ENCODE results near the gene IFNB1. TPM values are rescaled to one million over a fixed set of nuclear protein-coding genes. Genes with fewer than 3 reads are reported as not detected.

Gene IFNB1
- not detected for total RNA-seq

DNA sequence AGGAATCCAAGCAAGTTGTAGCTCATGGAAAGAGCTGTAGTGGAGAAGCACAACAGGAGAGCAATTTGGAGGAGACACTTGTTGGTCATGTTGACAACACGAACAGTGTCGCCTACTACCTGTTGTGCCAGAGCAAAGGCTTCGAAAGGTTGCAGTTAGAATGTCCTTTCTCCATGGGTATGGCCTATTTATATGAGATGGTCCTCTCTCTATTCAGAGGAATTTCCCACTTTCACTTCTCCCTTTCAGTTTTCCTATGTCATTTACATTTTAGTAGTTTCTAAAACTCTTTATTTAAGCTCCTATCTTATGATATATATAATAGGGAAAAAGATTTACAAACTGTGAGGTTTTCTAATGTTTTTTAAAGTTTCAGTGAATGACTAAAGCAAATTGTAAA lies at the start of gene IFNB1:
Gene IFNB1, minus strand, starts transcription at position 162 of the 400 bp plus-strand sequence. Its CDS starts 73 bp downstream, at position 89.
- WGBS, 2 donors: 91 to 92% methylated on average over 3 of the region's 3 CpGs
- DNase-seq (ENCODE audit: low spot score in 2 of 2): no peak
- TF ChIP-seq POLR2A (IDR thresholded peaks at IDR 0.05): no peak
- TF ChIP-seq, protein P1, sequence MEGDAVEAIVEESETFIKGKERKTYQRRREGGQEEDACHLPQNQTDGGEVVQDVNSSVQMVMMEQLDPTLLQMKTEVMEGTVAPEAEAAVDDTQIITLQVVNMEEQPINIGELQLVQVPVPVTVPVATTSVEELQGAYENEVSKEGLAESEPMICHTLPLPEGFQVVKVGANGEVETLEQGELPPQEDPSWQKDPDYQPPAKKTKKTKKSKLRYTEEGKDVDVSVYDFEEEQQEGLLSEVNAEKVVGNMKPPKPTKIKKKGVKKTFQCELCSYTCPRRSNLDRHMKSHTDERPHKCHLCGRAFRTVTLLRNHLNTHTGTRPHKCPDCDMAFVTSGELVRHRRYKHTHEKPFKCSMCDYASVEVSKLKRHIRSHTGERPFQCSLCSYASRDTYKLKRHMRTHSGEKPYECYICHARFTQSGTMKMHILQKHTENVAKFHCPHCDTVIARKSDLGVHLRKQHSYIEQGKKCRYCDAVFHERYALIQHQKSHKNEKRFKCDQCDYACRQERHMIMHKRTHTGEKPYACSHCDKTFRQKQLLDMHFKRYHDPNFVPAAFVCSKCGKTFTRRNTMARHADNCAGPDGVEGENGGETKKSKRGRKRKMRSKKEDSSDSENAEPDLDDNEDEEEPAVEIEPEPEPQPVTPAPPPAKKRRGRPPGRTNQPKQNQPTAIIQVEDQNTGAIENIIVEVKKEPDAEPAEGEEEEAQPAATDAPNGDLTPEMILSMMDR (IDR thresholded peaks at IDR 0.05): no peak
- H3K4me3 ChIP-seq (ENCODE audit: low read depth, poor library complexity, severe bottlenecking): no peak within 1 kb of the TSS
- intact Hi-C loops (cut with DNase I; ENCODE audit: low total_unique reads): no loop called here

DNA sequence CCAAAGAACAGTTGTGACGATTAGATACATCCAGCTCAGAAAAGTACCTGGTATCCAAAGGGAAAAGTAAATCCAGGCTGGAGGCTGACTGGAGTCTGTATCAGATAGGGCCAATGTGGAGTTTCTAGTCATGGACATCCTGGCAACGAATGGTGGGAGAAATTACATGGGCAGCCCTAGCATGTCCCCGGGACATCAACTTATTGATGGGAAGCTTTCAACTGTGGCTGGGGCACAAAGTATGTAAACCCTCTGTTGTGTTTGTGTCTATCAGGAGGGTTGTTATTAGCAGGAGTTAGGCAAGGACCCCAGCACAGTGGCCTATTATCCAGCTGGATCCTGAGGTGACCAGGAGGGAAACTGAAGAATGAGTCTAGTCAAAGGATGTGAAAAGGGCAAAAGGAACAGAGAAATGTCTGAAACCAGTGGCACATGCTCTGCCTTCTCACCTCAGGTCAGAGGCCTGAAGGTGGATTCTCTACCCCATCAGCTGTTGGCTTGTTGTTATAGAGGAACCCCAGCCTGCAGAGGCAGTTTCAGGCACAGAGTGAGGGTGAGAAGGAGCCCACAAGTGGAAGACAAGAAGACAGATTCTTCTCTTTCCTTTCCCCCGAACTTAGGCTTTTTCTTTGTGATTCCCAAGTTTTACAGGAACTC lies 44.0 kb upstream of the IFNB1 start:
- TF ChIP-seq, protein P1 (IDR thresholded peaks at IDR 0.05): no peak
- no peak for TF ChIP-seq POLR2A (IDR thresholded peaks at IDR 0.05)
- no peak overlapping the region for H3K4me3 ChIP-seq (ENCODE audit: low read depth, poor library complexity, severe bottlenecking)
- intact Hi-C loops (cut with DNase I; ENCODE audit: low total_unique reads): no loop called here
- WGBS, 2 donors: 88 to 93% methylated on average over 4 of the region's 4 CpGs
- DNase-seq (ENCODE audit: low spot score in 2 of 2): no peak

DNA sequence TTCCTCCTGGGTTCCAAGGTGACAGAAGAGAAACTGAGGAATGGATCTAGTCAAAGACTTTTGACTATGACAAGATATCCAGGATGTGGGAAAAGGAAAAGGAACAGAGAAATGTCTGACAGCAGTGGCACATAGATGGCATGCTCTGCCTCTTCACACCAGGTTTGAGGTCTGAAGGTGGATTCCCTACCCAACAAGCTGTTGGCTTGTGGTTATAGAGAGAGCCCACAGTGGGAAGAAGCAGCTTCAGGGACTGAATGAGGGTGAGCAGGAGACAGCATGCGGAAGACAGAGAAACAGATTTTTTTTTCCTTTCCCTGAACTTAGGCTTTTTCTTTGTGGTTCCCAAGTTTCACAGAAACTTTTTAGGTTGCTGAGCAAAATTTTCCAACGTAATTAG lies 43.3 kb upstream of the IFNB1 start:
- WGBS, 2 donors: 67 to 81% methylated on average over 2 of the region's 2 CpGs
- intact Hi-C loops (cut with DNase I; ENCODE audit: low total_unique reads): no loop called here
- no peak overlapping the region for H3K4me3 ChIP-seq (ENCODE audit: low read depth, poor library complexity, severe bottlenecking)
- no peak for DNase-seq (ENCODE audit: low spot score in 2 of 2)
- TF ChIP-seq, protein P1 (IDR thresholded peaks at IDR 0.05): no peak
- TF ChIP-seq POLR2A (IDR thresholded peaks at IDR 0.05): no peak

DNA sequence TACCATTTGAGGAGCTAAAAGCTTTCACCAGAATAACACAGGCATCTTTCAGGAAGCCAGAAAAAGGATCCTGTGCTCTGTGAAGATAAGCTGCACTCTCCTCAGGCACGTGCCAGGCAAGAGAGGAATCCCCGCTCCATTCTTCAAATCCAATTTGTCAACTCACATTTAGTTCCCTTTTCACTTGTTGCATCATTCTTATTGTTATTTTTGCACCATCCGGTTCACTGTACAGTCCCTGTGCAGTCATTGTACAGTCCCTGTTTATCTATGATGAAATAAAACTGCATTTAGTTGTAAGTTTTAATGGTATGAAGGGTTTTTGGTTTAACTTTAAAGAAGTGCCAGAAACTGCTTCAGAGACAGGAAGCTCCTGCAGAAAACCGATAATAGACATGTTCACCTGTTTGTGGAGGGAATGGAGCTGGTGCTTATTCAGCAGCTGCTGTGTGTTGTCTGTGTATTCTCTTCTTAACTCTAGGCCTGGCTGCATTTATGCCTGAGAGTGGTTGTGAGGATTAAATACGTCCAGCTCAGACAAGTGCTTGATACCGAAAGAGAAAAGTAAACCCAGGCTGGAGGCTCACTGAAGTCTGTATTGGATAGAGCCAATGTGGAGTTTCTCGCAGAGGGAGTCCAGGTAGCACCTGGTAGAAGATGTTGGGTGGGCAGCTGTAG lies 41.5 kb upstream of the IFNB1 start:
- WGBS, 2 donors: 78 to 79% methylated on average over 7 of the region's 7 CpGs
- H3K4me3 ChIP-seq (ENCODE audit: low read depth, poor library complexity, severe bottlenecking): no peak overlapping the region
- DNase-seq (ENCODE audit: low spot score in 2 of 2): no peak
- TF ChIP-seq, protein P1 (IDR thresholded peaks at IDR 0.05): no peak
- no peak for TF ChIP-seq POLR2A (IDR thresholded peaks at IDR 0.05)
- intact Hi-C loops (cut with DNase I; ENCODE audit: low total_unique reads): no loop called here

DNA sequence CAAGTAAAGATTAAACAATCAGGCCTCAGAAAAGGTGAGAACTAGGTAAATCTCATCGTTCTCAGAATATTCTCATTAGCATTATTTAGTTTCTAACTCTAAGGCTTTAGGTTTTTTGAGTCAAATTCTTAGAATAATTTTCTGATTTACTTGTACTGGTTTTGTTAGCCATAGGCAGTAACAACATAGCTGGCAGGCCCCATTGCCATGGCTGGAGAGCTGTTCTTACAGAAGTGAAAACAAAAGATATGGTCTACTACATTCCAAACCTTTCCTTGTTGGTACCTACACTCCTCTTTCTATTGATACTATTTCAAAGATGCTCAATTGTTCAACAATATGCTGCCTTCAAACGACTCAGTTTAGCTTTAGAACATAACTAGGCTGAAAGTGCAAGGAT lies 36.6 kb upstream of the IFNB1 start:
- WGBS, 2 donors: 65 to 72% methylated on average over 2 of the region's 2 CpGs
- intact Hi-C loops (cut with DNase I; ENCODE audit: low total_unique reads): no loop called here
- no peak for DNase-seq (ENCODE audit: low spot score in 2 of 2)
- no peak overlapping the region for H3K4me3 ChIP-seq (ENCODE audit: low read depth, poor library complexity, severe bottlenecking)
- no peak for TF ChIP-seq POLR2A (IDR thresholded peaks at IDR 0.05)

DNA sequence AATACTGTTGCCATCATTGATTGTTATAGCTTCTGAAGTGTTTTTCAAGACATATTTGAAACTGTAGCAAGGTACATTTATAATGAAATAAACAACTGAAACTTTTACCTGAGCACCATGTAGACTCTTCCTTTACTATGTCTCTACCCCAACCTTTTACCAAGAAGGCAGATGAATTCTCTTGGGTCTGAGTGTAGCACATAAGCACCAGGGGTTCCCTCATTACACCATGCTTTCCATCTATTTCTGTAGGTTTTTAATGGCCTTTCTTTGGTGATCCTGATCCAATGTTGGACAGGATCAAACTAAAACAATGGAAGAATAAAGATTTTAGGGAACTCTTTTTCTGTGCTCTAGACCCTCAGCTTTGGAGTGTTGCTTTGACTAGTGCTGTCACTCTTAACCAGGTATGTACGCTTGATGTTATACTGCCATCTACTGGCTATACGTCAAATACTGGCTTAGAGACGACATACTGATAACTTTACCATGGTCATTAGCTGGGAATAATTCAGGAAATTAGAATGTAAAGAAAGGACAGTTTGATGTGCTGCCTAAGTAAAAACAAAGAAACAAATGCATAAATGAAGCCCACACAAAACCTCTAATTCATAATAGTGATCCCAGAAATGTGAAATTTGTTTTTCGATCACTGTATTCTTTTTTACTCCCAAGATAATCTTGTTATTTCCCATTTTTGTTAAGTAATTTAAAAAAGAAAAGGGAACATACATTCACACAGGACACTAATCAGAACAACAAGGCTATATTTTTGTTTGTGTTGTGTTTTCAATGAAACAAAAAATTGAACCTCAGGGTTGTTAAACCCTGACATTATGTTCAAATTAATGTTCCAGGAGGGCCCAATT lies 33.2 kb upstream of the IFNB1 start:
- intact Hi-C loops (cut with DNase I; ENCODE audit: low total_unique reads): no loop called here
- no peak for DNase-seq (ENCODE audit: low spot score in 2 of 2)

More for the DNA sequence above, 33.2 kb upstream of the IFNB1 start:
- H3K4me3 ChIP-seq (ENCODE audit: low read depth, poor library complexity, severe bottlenecking): no peak overlapping the region
- TF ChIP-seq, protein P1 (IDR thresholded peaks at IDR 0.05): no peak
- no peak for TF ChIP-seq POLR2A (IDR thresholded peaks at IDR 0.05)
- WGBS, 2 donors: 24% methylated on average over 4 of the region's 4 CpGs

All from lower leg skin (tissue), 4 donors.